PC-9 (cell line): ENCODE data around the gene PRR35. TPM values are rescaled to one million over a fixed set of nuclear protein-coding genes. Genes with fewer than 3 reads are reported as not detected.

ENCODE experiments used
- BruUV-seq: library from RNA; stranded (reverse); fragments of 400-500 nt; replicated peaks from 2 replicates; lab custom pipeline; 2021; lab: Mats Ljungman, UMichigan
- CTCF ChIA-PET: fragments of 300-600 bp; sonication (Branson Sonifier 250); formaldehyde crosslinking; loops from one replicate; lab custom pipeline; 2022; ENCODE audit warnings: antibody characterized with exemption; lab: Charles Lee
- POLR2A ChIA-PET: fragments of 300-600 bp; sonication (Branson Sonifier 250); formaldehyde crosslinking; loops from one replicate; lab custom pipeline; 2022; ENCODE audit warnings: antibody characterized with exemption; ENCODE audit not compliant: unreplicated experiment; lab: Charles Lee
- DNase-seq, 2 experiments: peaks; one replicate each; pipeline versions ENCODE4 v3.0.0 to v3.0.0-alpha.2; 2015 to 2022; ENCODE audit warnings: mixed read lengths in 1 of 2
- H2AFZ ChIP-seq: fragments of 200-600 bp; sonication (generic); 2 replicates; pipeline ENCODE4 v1.8.1; 2017; ENCODE audit warnings: antibody characterized with exemption
- H3F3A ChIP-seq: fragments of 200-600 bp; sonication (generic); 2 replicates; pipeline ENCODE4 v1.8.1; 2017; ENCODE audit warnings: antibody characterized with exemption, mild to moderate bottlenecking, low read depth; ENCODE audit not compliant: insufficient read depth
- H3K27ac ChIP-seq: fragments of 200-600 bp; sonication (generic); 2 replicates; pipeline ENCODE4 v1.6.1; 2016; ENCODE audit warnings: mixed run types
- H3K27me3 ChIP-seq: fragments of 200-600 bp; sonication (generic); 2 replicates; pipeline ENCODE4 v1.6.1; 2016; ENCODE audit warnings: low read depth, mixed run types; ENCODE audit not compliant: insufficient read depth
- H3K36me3 ChIP-seq: fragments of 200-600 bp; sonication (generic); 2 replicates; pipeline ENCODE4 v1.6.1; 2016; ENCODE audit warnings: low read depth, mixed run types
- H3K4me1 ChIP-seq: fragments of 200-600 bp; sonication (generic); replicated peaks from 2 replicates; pipeline ENCODE4 v1.6.1; 2016; ENCODE audit warnings: mixed run types; ENCODE audit not compliant: insufficient read depth
- H3K4me2 ChIP-seq: fragments of 200-600 bp; sonication (generic); 2 replicates; pipeline ENCODE4 v1.6.1; 2017; ENCODE audit warnings: mixed run types
- H3K4me3 ChIP-seq: fragments of 200-600 bp; sonication (generic); 2 replicates; pipeline ENCODE4 v1.6.1; 2016; ENCODE audit warnings: mixed run types
- H3K79me2 ChIP-seq: fragments of 200-600 bp; sonication (generic); 2 replicates; pipeline ENCODE4 v1.6.1; 2017; ENCODE audit warnings: low read depth, mixed run types
- H3K9me2 ChIP-seq: fragments of 200-600 bp; sonication (generic); 2 replicates; pipeline ENCODE4 v1.8.1; 2017; ENCODE audit warnings: mild to moderate bottlenecking; ENCODE audit not compliant: insufficient read depth
- H3K9me3 ChIP-seq: fragments of 200-600 bp; sonication (generic); 2 replicates; pipeline ENCODE4 v1.8.1; 2016; ENCODE audit warnings: low read depth; ENCODE audit not compliant: insufficient read depth
- H4K20me1 ChIP-seq: fragments of 200-600 bp; sonication (generic); 2 replicates; pipeline ENCODE4 v1.8.1; 2017; ENCODE audit not compliant: insufficient read depth
- EZH2 ChIP-seq: fragments of 200-600 bp; sonication (generic); IDR thresholded peaks from 2 replicates; pipeline ENCODE4 v1.8.0; 2017; ENCODE audit warnings: antibody characterized with exemption, low read depth
- intact Hi-C: fragments of 100-400 bp; cut with micrococcal nuclease; formaldehyde crosslinking; loops from one replicate; pipeline ENCODE4 v1.10.0; 2022; ENCODE audit not compliant: unreplicated experiment
- total RNA-seq: library from RNA; stranded (reverse); gene quantifications from 2 replicates; pipeline ENCODE4 v1.2.3, GENCODE V29; 2021
- TF ChIP-seq, protein P1 (sequence below): fragments of 200-600 bp; sonication (generic); conservative IDR thresholded peaks from 2 replicates; pipeline ENCODE4 v1.6.1; 2017; ENCODE audit warnings: mixed run types, antibody characterized with exemption, mild to moderate bottlenecking, moderate library complexity

PRR35 gene
- total RNA-seq, 1 experiment from 2014 or later = not detected

DNA sequence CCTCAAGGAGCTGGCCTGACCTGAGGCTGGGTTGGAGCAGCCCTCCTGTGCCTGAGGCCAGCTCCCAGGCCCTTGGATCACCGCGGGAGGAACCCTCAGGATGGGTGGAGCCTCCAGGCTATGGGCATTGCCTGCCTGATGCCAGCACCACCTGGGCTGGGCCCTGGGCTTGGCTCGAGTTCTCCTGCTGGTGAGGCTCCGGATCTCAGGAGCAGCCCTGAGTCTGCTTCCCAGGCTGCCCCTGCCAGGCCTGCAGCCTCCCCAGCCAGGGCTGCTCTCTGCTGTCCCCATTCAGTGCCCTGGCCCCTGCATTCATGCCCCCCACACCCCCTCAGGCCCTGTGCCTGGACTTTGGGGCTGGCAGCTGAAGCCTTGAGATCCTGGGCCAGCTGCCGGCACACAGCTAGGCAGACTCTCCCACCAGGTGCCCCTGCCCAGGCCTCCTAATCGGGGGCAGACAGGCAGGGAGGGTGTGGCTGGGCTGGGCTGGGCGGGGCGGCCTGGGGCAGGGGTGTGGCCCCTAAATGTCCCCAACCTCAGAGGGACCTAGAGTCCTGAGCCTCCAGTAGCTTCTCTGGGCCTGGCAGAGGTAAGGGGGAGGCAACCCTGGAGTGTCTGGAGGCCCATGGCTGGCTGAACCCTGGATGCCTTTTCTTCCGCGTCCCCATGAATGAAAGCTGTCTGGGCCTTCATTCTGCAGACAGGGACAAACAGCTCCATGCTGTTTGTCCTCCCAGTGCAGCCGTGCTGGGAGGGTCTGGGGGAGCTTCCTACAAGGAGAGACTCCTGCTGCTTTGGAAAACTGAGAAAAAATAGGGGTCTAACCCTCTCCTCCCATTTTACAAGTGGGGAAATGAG is 8.4 kb downstream of the PRR35 start:
- no peaks in the 10 kb centered on the region for H3K9me2 ChIP-seq
- H3F3A ChIP-seq = no peaks in the 10 kb centered on the region; the same call in 1 of the 2 replicates
- H3K27me3 ChIP-seq = no peaks in the 10 kb centered on the region
- peak overlapping the region; percentile 66; the same call in 1 of the 2 replicates for H3K4me3 ChIP-seq
- BruUV-seq = no TSS peak
- ChIA-PET CTCF (no interaction called here), POLR2A (interaction anchor here (0.6 to 0.9 kb wide), 2 partner anchors 33 to 113 kb away, joined by 5 to 7 read pairs; no protein-coding TSS in a partner anchor)
- intact Hi-C loops = loop anchor here (2.0 kb wide), 1 partner anchor 34 kb away; no protein-coding TSS in a partner anchor
- TF ChIP-seq, protein P1, sequence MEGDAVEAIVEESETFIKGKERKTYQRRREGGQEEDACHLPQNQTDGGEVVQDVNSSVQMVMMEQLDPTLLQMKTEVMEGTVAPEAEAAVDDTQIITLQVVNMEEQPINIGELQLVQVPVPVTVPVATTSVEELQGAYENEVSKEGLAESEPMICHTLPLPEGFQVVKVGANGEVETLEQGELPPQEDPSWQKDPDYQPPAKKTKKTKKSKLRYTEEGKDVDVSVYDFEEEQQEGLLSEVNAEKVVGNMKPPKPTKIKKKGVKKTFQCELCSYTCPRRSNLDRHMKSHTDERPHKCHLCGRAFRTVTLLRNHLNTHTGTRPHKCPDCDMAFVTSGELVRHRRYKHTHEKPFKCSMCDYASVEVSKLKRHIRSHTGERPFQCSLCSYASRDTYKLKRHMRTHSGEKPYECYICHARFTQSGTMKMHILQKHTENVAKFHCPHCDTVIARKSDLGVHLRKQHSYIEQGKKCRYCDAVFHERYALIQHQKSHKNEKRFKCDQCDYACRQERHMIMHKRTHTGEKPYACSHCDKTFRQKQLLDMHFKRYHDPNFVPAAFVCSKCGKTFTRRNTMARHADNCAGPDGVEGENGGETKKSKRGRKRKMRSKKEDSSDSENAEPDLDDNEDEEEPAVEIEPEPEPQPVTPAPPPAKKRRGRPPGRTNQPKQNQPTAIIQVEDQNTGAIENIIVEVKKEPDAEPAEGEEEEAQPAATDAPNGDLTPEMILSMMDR = no peak
- TF ChIP-seq EZH2 = no peak
- H4K20me1 ChIP-seq = peaks cover 5% of the 10 kb centered on the region; the same call in 1 of the 2 replicates
- peak overlapping the region; percentile 87 for H3K4me2 ChIP-seq
- no peaks in the 10 kb centered on the region for H3K36me3 ChIP-seq
- no peaks in the 10 kb centered on the region for H3K9me3 ChIP-seq
- H3K27ac ChIP-seq = no peak overlapping the region
- peaks cover 11% of the 10 kb centered on the region for H3K4me1 ChIP-seq
- peaks cover 17% of the 10 kb centered on the region for H3K79me2 ChIP-seq
- H2AFZ ChIP-seq = no peak overlapping the region
- peak in 1 of 2 experiments; percentile 58 for DNase-seq

DNA sequence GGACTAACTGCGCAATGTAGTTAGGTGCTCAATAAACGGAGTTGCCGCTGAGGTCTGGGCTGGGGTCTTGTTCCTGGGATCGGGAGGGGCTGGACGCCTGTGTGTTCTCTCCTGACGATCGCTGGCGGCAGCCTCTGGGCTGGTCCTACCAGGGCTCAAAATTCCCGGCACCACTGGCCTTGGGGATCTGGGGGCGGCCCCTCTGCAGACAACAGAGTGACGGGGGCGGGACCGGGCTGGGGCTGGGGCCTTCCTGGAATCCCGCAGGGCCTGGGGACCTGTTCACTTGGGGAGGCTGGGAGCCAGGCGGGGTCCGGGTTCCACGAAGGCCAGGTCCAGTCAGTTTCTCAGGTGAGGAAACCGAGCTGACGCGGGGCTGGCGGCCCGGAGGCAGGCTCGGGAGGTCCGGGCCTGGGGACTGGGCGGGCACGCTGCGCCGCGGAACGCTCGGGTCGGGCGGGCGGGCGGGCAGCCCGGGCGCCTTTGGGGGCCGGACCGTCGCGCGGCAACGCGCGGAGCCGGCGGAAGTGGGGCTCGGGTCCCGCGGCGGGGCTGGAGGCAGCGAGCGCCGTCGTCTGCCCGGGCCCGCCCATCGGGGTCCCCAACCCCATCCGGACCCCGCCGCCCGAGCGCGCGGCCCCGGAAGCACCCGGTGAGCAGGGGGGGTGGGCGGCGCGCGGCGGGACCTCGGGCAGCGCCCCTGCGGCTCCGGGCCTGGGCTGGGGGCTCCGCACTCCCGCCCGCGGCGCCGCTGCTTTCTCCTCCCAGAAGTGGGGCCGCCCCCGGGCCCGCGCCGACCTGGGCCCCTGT is 9.5 kb downstream of the PRR35 start, which contains the start of gene PIGQ:
Gene PIGQ, plus strand, starts transcription at position 524 of the 810 bp plus-strand sequence. CDS start 4,107 bp downstream, outside the sequence.
- H3K36me3 ChIP-seq = no peaks in the 10 kb centered on the region
- H4K20me1 ChIP-seq = peaks cover 5% of the 10 kb centered on the region; the same call in 1 of the 2 replicates
- peak within 1 kb of the TSS; percentile 88 for H2AFZ ChIP-seq
- H3F3A ChIP-seq = no peaks in the 10 kb centered on the region; the same call in 1 of the 2 replicates
- BruUV-seq = TSS peak; percentile 65
- no peaks in the 10 kb centered on the region for H3K9me2 ChIP-seq
- H3K79me2 ChIP-seq = peaks cover 17% of the 10 kb centered on the region
- peak within 1 kb of the TSS; percentile 84 for H3K4me3 ChIP-seq
- H3K4me2 ChIP-seq = peak within 1 kb of the TSS; percentile 87
- CTCF ChIA-PET = no interaction called here
- intact Hi-C loops = loop anchor here (2.0 kb wide), 1 partner anchor 35 kb away; no protein-coding TSS in a partner anchor
- POLR2A ChIA-PET = interaction anchor here (0.6 to 0.9 kb wide), 5 partner anchors 34 to 187 kb away, joined by 3 to 7 read pairs (median 5); no protein-coding TSS in a partner anchor
- no peaks in the 10 kb centered on the region for H3K27me3 ChIP-seq
- TF ChIP-seq EZH2 = no peak
- TF ChIP-seq, protein P1 = no peak
- peaks cover 11% of the 10 kb centered on the region for H3K4me1 ChIP-seq
- no peak within 1 kb of the TSS for H3K27ac ChIP-seq
- DNase-seq = peak in 1 of 2 experiments; percentile 72
- no peaks in the 10 kb centered on the region for H3K9me3 ChIP-seq
